ENCODE results near the gene KEL. TPM values are rescaled to one million over a fixed set of nuclear protein-coding genes. Genes with fewer than 3 reads are reported as not detected.

Gene KEL
- total RNA-seq, 4 donors from 2014 or later: 0.37 TPM; not detected in 3

- TF ChIP-seq POLR2A (IDR thresholded peaks at IDR 0.05) (no peak), CTCF (IDR thresholded peaks at IDR 0.05) (no peak), EP300 (IDR thresholded peaks at IDR 0.05; ENCODE audit: low read depth) (no peak), POLR2AphosphoS5 (IDR thresholded peaks at IDR 0.05) (no peak)
- in situ Hi-C loops (cut with MboI; ENCODE audit: low pct_ligation_motif_present in 1 of 4, low pct_unique_long_range_greater_than_20kb in 1 of 4, low sequenced_read_pairs in 3 of 4) (loop anchor here in 1 of 4 donors (25.0 kb wide), 1 partner anchor 315 kb away; the partner anchor contains the start of gene TAS2R40), intact Hi-C loops (cut with DNase I; ENCODE audit: low total_unique reads) (no loop called here)
- 79% methylated on average over 7 of the region's 7 CpGs; no CpG with 5 or more reads in 1 of the 2 donors for WGBS, 2 donors (ENCODE audit: low coverage in 1 of 2)
- Histone ChIP-seq H3K4me1 (no peaks in the 10 kb centered on the region), H3K36me3 (no peaks in the 10 kb centered on the region), H3K4me3 (no peak overlapping the region), H3K9me3 (no peaks in the 10 kb centered on the region), H3K27ac (no peak overlapping the region), H3K27me3 (no peaks in the 10 kb centered on the region)
- DNase-seq: no peak
These were observed 64.5 kb downstream of the KEL start for GRCh38 chr7:142897691-142898090.

GRCh38 chr7:142896741-142897379 lies 65.3 kb downstream of the KEL start:
- Histone ChIP-seq H3K9me3 (no peaks in the 10 kb centered on the region), H3K4me1 (no peaks in the 10 kb centered on the region), H3K4me3 (no peak overlapping the region), H3K27ac (no peak overlapping the region), H3K27me3 (no peaks in the 10 kb centered on the region), H3K36me3 (no peaks in the 10 kb centered on the region)
- in situ Hi-C loops (cut with MboI; ENCODE audit: low pct_ligation_motif_present in 1 of 4, low pct_unique_long_range_greater_than_20kb in 1 of 4, low sequenced_read_pairs in 3 of 4) (loop anchor here in 1 of 4 donors (25.0 kb wide), 1 partner anchor 315 kb away; the partner anchor contains the start of gene TAS2R40), intact Hi-C loops (cut with DNase I; ENCODE audit: low total_unique reads) (no loop called here)
- no peak for TF ChIP-seq POLR2A (IDR thresholded peaks at IDR 0.05)
- TF ChIP-seq POLR2AphosphoS5 (IDR thresholded peaks at IDR 0.05): no peak
- no peak for TF ChIP-seq EP300 (IDR thresholded peaks at IDR 0.05; ENCODE audit: low read depth)
- TF ChIP-seq CTCF (IDR thresholded peaks at IDR 0.05): no peak
- 57 to 86% methylated on average over 2 to 3 of the region's 3 CpGs for WGBS, 2 donors (ENCODE audit: low coverage in 1 of 2)
- no peak for DNase-seq

- no peak for DNase-seq
- WGBS, 2 donors (ENCODE audit: low coverage in 1 of 2): 88% methylated on average over 3 of the region's 3 CpGs; no CpG with 5 or more reads in 1 of the 2 donors
- H3K27me3 ChIP-seq: no peaks in the 10 kb centered on the region
- H3K27ac ChIP-seq: no peak overlapping the region
- TF ChIP-seq POLR2AphosphoS5 (IDR thresholded peaks at IDR 0.05) (no peak), POLR2A (IDR thresholded peaks at IDR 0.05) (no peak)
- intact Hi-C loops (cut with DNase I; ENCODE audit: low total_unique reads): no loop called here
- H3K4me1 ChIP-seq: no peaks in the 10 kb centered on the region
- H3K4me3 ChIP-seq: no peak overlapping the region
- H3K9me3 ChIP-seq: no peaks in the 10 kb centered on the region
- H3K36me3 ChIP-seq: no peaks in the 10 kb centered on the region
- in situ Hi-C loops (cut with MboI; ENCODE audit: low pct_ligation_motif_present in 1 of 4, low pct_unique_long_range_greater_than_20kb in 1 of 4, low sequenced_read_pairs in 3 of 4): loop anchor here in 1 of 4 donors (25.0 kb wide), 1 partner anchor 316 kb away; the partner anchor contains the start of gene TAS2R40
These were observed 66.0 kb downstream of the KEL start for GRCh38 chr7:142896151-142896550.

GRCh38 chr7:142894985-142895593 lies 67.1 kb downstream of the KEL start:
- intact Hi-C loops (cut with DNase I; ENCODE audit: low total_unique reads): no loop called here
- DNase-seq: no peak
- no peak for TF ChIP-seq CTCF (IDR thresholded peaks at IDR 0.05)
- no peak for TF ChIP-seq POLR2AphosphoS5 (IDR thresholded peaks at IDR 0.05)
- TF ChIP-seq EP300 (IDR thresholded peaks at IDR 0.05; ENCODE audit: low read depth): no peak
- TF ChIP-seq POLR2A (IDR thresholded peaks at IDR 0.05): no peak
- Histone ChIP-seq H3K36me3 (no peaks in the 10 kb centered on the region), H3K4me3 (no peak overlapping the region), H3K27me3 (no peaks in the 10 kb centered on the region), H3K27ac (no peak overlapping the region), H3K9me3 (no peaks in the 10 kb centered on the region), H3K4me1 (no peaks in the 10 kb centered on the region)
- 30 to 33% methylated on average over 2 to 6 of the region's 6 CpGs for WGBS, 2 donors (ENCODE audit: low coverage in 1 of 2)
- in situ Hi-C loops (cut with MboI; ENCODE audit: low pct_ligation_motif_present in 1 of 4, low pct_unique_long_range_greater_than_20kb in 1 of 4, low sequenced_read_pairs in 3 of 4): loop anchor here in 1 of 4 donors (25.0 kb wide), 1 partner anchor 317 kb away; the partner anchor contains the start of gene TAS2R40

Data from transverse colon (tissue), 4 donors.